Activated naive CD4-positive, alpha-beta T cell treated with anti-CD3 and anti-CD28 coated beads for 36 hours (primary cell): ENCODE results near the gene MEOX1. TPM values are rescaled to one million over a fixed set of nuclear protein-coding genes. Genes with fewer than 3 reads are reported as not detected.

Experiments
- CTCF ChIA-PET: fragments of 350-600 bp; sonication (Branson Sonifier 250); formaldehyde crosslinking; loops from one replicate; lab custom pipeline; 2021; ENCODE audit warnings: antibody characterized with exemption; lab: Charles Lee
- DNase-seq: peaks from one replicate; pipeline ENCODE4 v3.0.0-alpha.2; 2020
- H3K27ac Mint-ChIP-seq: one replicate; pipeline ENCODE4 v1.8.0; 2021; ENCODE audit warnings: mild to moderate bottlenecking, mixed read lengths
- H3K27me3 Mint-ChIP-seq: one replicate; pipeline ENCODE4 v1.8.0; 2021; ENCODE audit warnings: low read depth, mixed read lengths
- H3K36me3 Mint-ChIP-seq: one replicate; pipeline ENCODE4 v1.8.0; 2021; ENCODE audit warnings: low read depth, mixed read lengths
- H3K4me1 Mint-ChIP-seq: one replicate; pipeline ENCODE4 v1.8.0; 2021; ENCODE audit warnings: low read depth, mixed read lengths
- H3K4me3 Mint-ChIP-seq: one replicate; pipeline ENCODE4 v1.8.0; 2021; ENCODE audit warnings: mild to moderate bottlenecking, moderate library complexity, mixed read lengths
- H3K9me3 Mint-ChIP-seq: one replicate; pipeline ENCODE4 v1.8.0; 2021; ENCODE audit warnings: mixed read lengths
- intact Hi-C: fragments of 100-400 bp; cut with micrococcal nuclease; formaldehyde crosslinking; loops from one replicate; pipeline ENCODE4 v1.15.1; 2023
- total RNA-seq, 2 experiments: library from RNA; stranded (reverse); gene quantifications; one replicate each; pipeline ENCODE4 v1.2.3, GENCODE V29; 2021

MEOX1 gene
- total RNA-seq, 2 experiments from 2014 or later = 0.12 to 0.17 TPM

DNA sequence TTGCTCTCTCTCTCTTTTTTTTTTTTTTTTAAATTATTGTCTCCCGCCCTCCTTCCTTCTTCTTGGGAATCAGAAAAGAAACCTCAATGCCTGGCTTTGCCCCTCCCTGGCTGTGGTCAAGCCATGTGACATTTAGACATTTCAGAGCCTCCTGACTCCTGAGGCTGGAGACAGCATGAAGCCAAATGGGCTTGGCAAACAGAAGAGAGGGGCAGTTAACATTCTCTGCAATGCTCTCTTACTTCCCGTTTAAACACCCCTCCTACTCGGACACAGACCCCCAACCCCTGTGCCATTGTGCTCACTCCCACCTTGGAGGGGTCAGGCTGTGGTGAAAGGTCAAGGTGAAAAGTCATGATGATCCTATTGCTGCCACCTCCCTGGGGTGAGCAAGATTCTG, 14.7 kb upstream of the MEOX1 start:
- no peak for DNase-seq
- H3K27me3 Mint-ChIP-seq = no peaks in the 10 kb centered on the region

DNA sequence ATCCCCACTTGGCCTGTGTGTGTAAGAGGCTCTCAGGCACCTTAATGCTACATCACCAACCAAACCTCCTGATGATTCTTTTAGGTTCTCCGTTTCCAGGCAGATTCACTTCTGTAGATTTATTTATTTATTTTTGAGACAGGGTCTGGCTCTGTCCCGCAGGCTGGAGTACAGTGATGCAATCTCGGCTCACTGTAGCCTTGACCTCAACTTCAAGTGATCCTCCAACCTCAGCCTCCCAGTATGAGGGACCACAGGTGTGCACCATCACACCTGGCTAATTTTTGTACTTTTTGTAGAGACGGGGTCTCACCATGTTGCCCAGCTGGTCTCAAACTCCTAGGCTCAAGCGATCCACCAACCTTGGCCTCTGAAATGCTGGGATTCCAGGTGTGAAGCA, 12.7 kb upstream of the MEOX1 start:
- CTCF ChIA-PET = interaction anchor here (0.8 to 3.5 kb wide), 20 partner anchors 9 to 189 kb away, joined by 3 to 18 read pairs (median 5); no protein-coding TSS in a partner anchor
- no peak for DNase-seq
- H3K27ac Mint-ChIP-seq = no peak overlapping the region
- no peaks in the 10 kb centered on the region for H3K36me3 Mint-ChIP-seq
- H3K9me3 Mint-ChIP-seq = no peaks in the 10 kb centered on the region
- H3K27me3 Mint-ChIP-seq = no peaks in the 10 kb centered on the region
- peaks cover 18% of the 10 kb centered on the region for H3K4me1 Mint-ChIP-seq
- intact Hi-C loops = loop anchor here (1.0 to 2.0 kb wide), 2 partner anchors 98 to 276 kb away; partner anchors contain the start of gene ARL4D
- H3K4me3 Mint-ChIP-seq = no peak overlapping the region

More for the DNA sequence above, 14.7 kb upstream of the MEOX1 start:
- Mint-ChIP-seq H3K4me1 (peaks cover 9% of the 10 kb centered on the region), H3K9me3 (no peaks in the 10 kb centered on the region), H3K27ac (no peak overlapping the region), H3K36me3 (no peaks in the 10 kb centered on the region), H3K4me3 (no peak overlapping the region)
- CTCF ChIA-PET = interaction anchor here (1.0 kb wide), 1 partner anchor 96 kb away, joined by 4 read pairs; no protein-coding TSS in a partner anchor
- intact Hi-C loops = no loop called here

DNA sequence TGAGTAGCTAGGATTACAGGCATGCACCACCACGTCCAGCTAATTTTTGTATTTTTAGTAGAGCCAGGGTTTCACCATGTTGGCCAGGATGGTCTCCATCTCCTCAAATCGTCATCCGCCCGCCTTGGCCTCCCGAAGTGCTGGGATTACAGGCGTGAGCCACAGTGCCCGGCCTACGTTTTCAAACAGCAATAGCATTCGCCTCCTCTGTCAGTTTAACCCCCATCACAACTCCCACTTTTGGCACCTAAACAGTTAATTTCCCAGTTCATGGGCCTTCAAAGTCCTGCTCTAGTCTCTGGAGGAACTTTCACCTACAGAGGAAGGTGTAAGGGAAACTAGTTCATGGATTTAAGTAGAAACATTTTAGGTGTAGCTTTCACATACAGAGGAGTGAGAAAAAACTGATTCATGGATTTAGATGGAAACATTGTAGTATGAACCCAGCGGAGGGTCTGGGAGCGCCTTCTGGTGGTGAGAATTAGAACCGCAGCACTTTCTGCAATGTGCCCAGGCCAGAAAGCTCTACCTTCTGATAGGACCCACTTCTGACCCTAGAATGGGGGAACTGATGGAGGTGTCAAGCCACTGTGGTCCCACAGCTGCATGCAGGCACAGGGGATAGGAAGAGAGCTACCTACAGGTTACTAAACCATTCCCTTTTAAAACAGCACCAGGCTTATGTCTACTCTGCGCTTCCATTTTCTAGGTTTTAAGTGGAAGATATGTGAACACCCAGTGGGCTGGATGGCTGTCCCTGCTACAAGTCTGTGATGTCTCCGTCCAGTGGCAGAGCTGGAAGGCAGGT, 12.0 kb upstream of the MEOX1 start:
- H3K27ac Mint-ChIP-seq = no peak overlapping the region
- no peak overlapping the region for H3K4me3 Mint-ChIP-seq
- CTCF ChIA-PET = interaction anchor here (0.6 to 3.5 kb wide), 33 partner anchors 9 to 279 kb away, joined by 3 to 18 read pairs (median 4); no protein-coding TSS in a partner anchor
- no peaks in the 10 kb centered on the region for H3K27me3 Mint-ChIP-seq
- peaks cover 19% of the 10 kb centered on the region for H3K4me1 Mint-ChIP-seq
- H3K9me3 Mint-ChIP-seq = no peaks in the 10 kb centered on the region
- intact Hi-C loops = loop anchor here (1.0 to 2.0 kb wide), 3 partner anchors 97 to 279 kb away; partner anchors contain the start of gene ARL4D
- no peaks in the 10 kb centered on the region for H3K36me3 Mint-ChIP-seq
- peak; percentile 87 for DNase-seq

DNA sequence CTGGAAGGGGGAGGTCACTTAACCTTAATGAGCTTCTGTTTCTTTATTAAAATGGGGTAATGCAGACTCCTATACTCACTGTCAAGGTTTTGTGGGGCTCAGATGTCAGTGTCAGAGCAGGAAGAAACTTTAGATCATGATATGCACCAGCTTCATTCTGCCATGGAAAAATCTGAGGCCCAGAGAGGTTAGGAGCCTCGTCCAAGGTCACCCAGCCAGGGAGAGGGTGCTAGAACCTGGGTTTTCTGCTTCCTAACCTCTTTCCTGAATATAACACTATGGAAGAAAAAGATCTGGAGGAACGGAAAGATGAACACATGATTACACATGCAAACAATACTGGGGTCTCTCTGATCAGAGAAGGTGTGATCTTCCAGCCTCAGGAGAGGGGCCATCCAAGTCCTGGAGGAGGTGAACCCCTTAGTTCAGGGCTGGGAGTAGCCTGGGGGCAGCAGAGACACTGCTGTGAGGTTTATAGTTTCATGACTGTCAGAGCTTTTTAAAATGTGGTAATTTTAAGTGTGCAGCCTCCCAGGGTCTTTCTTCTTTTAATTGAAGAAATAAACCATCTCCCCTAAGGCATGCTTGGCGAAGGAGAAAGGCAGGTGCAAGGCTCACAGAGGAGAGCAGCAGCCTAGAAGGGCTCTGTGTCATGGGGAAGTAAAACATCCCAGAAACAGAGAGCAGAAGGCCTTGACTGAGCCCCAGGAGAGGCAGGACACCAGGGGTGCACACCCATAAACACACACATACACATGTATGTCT, 10.2 kb upstream of the MEOX1 start:
- peaks cover 15% of the 10 kb centered on the region for H3K4me1 Mint-ChIP-seq
- H3K9me3 Mint-ChIP-seq = no peaks in the 10 kb centered on the region
- intact Hi-C loops = no loop called here
- H3K27ac Mint-ChIP-seq = no peak overlapping the region
- CTCF ChIA-PET = interaction anchor here (0.5 to 3.5 kb wide), 4 partner anchors 32 to 278 kb away, joined by 3 to 16 read pairs (median 4); no protein-coding TSS in a partner anchor
- H3K36me3 Mint-ChIP-seq = no peaks in the 10 kb centered on the region
- no peaks in the 10 kb centered on the region for H3K27me3 Mint-ChIP-seq
- no peak for DNase-seq
- H3K4me3 Mint-ChIP-seq = no peak overlapping the region

DNA sequence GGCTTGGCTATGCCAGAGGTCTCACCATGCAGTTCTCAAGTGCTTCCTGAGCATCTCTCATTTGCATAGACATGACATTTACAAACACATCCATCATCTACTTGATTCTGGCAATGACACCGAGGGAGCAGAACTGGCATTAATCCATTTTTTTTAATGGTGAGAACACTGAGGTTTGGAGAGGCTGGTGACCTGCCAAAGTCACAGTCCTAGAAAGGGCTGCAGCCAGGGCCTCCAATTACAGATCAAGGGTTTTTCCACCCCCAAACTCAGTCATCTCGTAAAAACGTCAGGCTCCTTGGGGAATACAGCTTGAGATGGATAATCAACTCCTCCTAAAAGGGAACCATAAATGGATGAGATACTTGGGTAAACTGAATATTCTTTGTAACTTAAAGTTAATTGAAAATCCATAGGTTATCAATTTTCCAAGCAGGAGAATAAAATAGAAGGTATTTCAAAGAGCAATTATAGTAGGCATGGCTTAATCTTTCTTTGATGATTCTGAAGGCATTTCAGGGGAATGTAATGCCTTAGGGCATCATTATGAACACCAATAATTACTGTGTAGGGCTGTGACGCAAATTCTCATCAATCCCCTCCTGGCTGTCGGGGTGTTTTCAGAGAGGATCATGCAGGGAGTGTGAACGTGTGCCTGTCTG, 9.4 kb upstream of the MEOX1 start:
- H3K9me3 Mint-ChIP-seq = no peaks in the 10 kb centered on the region
- H3K27me3 Mint-ChIP-seq = no peaks in the 10 kb centered on the region
- no peak overlapping the region for H3K27ac Mint-ChIP-seq
- CTCF ChIA-PET = interaction anchor here (0.5 to 1.0 kb wide), 5 partner anchors 31 to 277 kb away, joined by 3 to 4 read pairs (median 3); no protein-coding TSS in a partner anchor
- intact Hi-C loops = no loop called here
- H3K36me3 Mint-ChIP-seq = no peaks in the 10 kb centered on the region
- H3K4me3 Mint-ChIP-seq = no peak overlapping the region
- DNase-seq = no peak
- peaks cover 15% of the 10 kb centered on the region for H3K4me1 Mint-ChIP-seq

DNA sequence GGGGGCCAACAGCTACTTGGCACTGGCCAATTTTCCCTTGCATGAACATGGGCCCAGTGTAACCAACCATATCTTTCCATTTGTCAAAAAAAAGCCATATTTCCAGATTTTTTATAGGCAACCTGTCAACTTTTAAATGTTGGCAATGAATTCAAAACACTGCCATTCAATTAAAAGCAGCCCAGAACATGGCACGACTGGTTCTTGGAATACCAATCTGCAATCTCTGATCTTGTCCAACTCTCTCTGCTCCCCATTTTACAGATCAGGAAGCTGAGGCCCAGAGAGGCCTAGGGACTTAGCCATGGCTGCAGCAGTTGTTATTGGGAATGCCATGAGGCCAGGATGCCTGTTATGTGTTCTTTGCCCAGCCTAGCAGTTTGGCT, 8.9 kb upstream of the MEOX1 start:
- intact Hi-C loops = no loop called here
- H3K27ac Mint-ChIP-seq = no peak overlapping the region
- peaks cover 15% of the 10 kb centered on the region for H3K4me1 Mint-ChIP-seq
- no peak overlapping the region for H3K4me3 Mint-ChIP-seq
- no peak for DNase-seq
- no peaks in the 10 kb centered on the region for H3K27me3 Mint-ChIP-seq
- no peaks in the 10 kb centered on the region for H3K36me3 Mint-ChIP-seq
- CTCF ChIA-PET = interaction anchor here (0.5 to 1.0 kb wide), 3 partner anchors 53 to 96 kb away, joined by 3 to 4 read pairs (median 3); no protein-coding TSS in a partner anchor
- H3K9me3 Mint-ChIP-seq = no peaks in the 10 kb centered on the region

DNA sequence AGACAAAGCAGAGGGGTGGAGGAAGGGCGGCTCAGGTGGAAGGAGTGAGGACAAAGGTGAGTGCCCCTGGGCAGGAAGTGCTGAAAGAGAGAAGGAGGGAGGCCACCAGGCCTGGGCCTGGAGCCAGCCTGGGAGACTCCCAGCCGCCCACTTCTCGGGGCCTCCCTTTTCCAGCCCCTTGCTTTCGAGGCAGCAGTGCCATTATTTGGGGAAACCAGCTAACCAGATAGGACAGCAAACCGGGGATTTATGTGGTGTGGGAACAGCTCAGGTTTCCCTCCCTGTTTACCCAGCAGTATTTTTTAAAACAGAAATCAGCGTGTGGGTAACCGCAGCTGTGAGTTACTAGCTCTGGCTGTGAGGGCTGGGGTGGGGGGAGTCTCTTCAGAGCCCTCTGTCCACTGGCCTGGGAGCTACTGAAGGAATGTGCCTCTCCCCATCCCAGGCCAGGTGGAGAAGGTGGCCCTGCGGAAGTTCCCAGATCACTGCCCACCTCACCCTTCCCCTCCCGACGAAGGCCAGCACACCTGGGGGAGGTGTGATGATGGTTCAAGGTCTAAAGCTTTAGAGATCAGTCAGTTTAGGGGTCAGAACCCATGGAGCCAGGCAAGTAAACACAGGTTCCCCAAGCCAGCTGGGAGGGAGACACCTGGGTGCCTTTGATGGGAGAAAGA, 8.4 kb upstream of the MEOX1 start:
- no peak overlapping the region for H3K27ac Mint-ChIP-seq
- CTCF ChIA-PET = interaction anchor here (0.5 to 1.0 kb wide), 3 partner anchors 53 to 96 kb away, joined by 3 to 4 read pairs (median 3); no protein-coding TSS in a partner anchor
- peaks cover 15% of the 10 kb centered on the region for H3K4me1 Mint-ChIP-seq
- no peaks in the 10 kb centered on the region for H3K27me3 Mint-ChIP-seq
- H3K9me3 Mint-ChIP-seq = no peaks in the 10 kb centered on the region
- no peak overlapping the region for H3K4me3 Mint-ChIP-seq
- H3K36me3 Mint-ChIP-seq = no peaks in the 10 kb centered on the region
- intact Hi-C loops = no loop called here
- peak; percentile 28 for DNase-seq

DNA sequence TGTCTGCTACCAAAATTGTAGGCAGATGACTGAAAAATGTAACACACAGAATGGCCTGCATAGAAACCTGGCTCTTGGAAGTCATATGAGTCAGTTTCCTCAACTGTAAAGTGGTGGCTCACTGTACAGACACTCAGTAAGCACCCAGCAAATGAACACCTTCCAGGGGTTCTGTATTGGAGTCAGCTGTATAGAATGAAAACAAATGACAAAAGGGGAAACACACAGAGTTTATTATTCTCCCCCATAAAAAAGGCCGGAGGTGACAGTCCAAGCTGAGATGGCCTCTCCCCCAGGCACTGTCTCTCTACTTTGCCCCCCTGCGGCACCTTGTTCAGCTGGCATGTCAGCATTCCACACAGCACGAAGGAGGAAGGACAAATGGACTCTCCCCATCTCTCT, 6.2 kb upstream of the MEOX1 start:
- H3K36me3 Mint-ChIP-seq = no peaks in the 10 kb centered on the region
- H3K9me3 Mint-ChIP-seq = no peaks in the 10 kb centered on the region
- DNase-seq = peak; percentile 25
- H3K4me1 Mint-ChIP-seq = peaks cover 13% of the 10 kb centered on the region
- CTCF ChIA-PET = no interaction called here
- no peak overlapping the region for H3K27ac Mint-ChIP-seq
- intact Hi-C loops = no loop called here
- H3K27me3 Mint-ChIP-seq = no peaks in the 10 kb centered on the region
- no peak overlapping the region for H3K4me3 Mint-ChIP-seq

DNA sequence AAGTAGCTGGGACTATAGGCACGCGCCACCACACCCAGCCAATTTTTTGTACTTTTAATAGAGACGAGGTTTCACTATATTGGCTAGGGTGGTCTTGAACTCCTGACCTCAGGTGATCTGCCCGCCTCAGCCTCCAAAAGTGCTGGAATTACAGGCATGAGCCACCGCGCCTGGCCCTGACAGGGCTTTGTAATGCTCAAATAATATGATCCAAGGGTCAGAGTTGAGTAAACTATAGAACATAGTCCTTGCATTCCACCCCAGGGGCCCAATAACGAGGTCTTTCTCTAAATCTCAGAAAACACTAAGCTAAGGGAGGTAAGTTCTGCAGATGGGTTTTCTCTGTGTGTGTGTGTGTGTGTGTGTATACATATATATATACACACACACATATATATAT, 5.8 kb upstream of the MEOX1 start:
- no peak overlapping the region for H3K27ac Mint-ChIP-seq
- H3K4me1 Mint-ChIP-seq = peaks cover 17% of the 10 kb centered on the region
- no peaks in the 10 kb centered on the region for H3K9me3 Mint-ChIP-seq
- CTCF ChIA-PET = no interaction called here
- no peaks in the 10 kb centered on the region for H3K36me3 Mint-ChIP-seq
- intact Hi-C loops = no loop called here
- H3K4me3 Mint-ChIP-seq = no peak overlapping the region
- no peak for DNase-seq
- no peaks in the 10 kb centered on the region for H3K27me3 Mint-ChIP-seq

DNA sequence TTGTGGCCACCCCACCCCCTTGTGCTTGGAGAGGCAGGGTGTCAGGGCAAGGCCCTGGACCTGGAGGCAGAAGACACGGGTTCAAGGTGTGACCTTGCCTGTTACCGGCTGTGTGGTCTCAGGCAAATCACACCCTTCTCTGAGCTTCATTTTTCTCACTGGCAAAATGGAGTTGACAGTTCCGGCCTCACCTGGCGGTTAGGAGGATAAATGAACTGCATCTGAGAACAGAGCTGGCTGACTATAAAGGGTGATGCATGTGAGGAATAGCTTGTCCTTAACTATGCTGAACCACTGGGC, 4.2 kb upstream of the MEOX1 start:
- Mint-ChIP-seq H3K9me3 (no peaks in the 10 kb centered on the region), H3K4me1 (peaks cover 31% of the 10 kb centered on the region), H3K36me3 (no peaks in the 10 kb centered on the region), H3K27me3 (no peaks in the 10 kb centered on the region), H3K4me3 (no peak overlapping the region), H3K27ac (no peak overlapping the region)
- no peak for DNase-seq
- intact Hi-C loops = no loop called here
- CTCF ChIA-PET = interaction anchor here (0.7 to 0.8 kb wide), 2 partner anchors 29 to 101 kb away, joined by 3 to 4 read pairs; no protein-coding TSS in a partner anchor

DNA sequence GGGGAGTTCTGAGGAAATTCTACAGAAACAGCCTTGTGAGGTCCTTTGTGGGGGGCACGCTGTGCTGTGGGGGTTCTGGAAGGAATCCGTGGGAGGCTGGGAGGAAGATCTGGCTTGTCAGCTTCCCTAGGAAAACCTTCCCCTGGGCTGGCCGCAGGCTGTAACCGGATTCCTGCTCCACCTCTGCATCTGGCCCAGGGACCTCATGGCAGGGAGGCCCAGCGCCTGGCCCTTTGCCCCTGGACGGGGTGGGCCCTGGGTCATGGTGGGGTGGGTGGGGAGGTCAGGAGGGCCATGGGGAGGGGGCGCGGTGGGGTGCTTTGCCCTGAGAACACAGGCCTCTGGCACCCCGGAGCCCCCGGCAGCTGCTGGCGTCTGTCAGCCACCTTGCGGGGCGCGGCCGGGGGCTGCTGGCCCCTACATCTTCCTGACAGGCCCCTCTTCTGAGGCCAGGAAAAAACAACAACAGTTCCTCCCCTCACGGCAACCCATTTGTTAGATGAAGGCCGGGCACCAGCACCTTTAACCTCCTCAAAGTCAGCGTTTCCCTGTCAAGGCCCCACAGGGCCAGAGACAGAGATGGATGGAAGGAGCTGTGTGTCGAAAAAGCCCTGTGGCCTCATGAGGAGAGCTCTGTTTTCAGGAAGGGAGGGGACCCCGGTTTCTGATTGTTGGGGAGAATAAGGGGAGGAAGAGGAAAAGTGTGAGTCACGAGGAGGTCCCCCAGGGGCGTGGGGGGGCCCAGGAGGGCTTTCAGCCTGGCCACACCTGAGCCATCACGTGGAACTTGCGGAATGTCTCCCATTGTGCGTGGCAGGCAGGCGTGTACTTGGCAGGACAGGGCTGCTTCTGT, 3.6 kb upstream of the MEOX1 start:
- no peaks in the 10 kb centered on the region for H3K36me3 Mint-ChIP-seq

More for the DNA sequence above, 3.6 kb upstream of the MEOX1 start:
- intact Hi-C loops = no loop called here
- H3K4me1 Mint-ChIP-seq = peaks cover 35% of the 10 kb centered on the region
- H3K27me3 Mint-ChIP-seq = no peaks in the 10 kb centered on the region
- H3K9me3 Mint-ChIP-seq = no peaks in the 10 kb centered on the region
- H3K4me3 Mint-ChIP-seq = no peak overlapping the region
- CTCF ChIA-PET = interaction anchor here (0.7 kb wide), 1 partner anchor 28 kb away, joined by 3 read pairs; no protein-coding TSS in a partner anchor
- no peak for DNase-seq
- no peak overlapping the region for H3K27ac Mint-ChIP-seq
